SK-N-SH treated with all-trans-retinoic acid at 6 μM for 48 hours (cell line): ENCODE results near the gene NDUFA8.

Experiments
- ATAC-seq: fragments of 200-7000 bp; cut with Tn5 transposase; 3 replicates; pipeline ENCODE4 v1.9.1; 2020; ENCODE audit warnings: mild to moderate bottlenecking, moderate library complexity
- ARNTL ChIP-seq: fragments of 450-650 bp; formaldehyde crosslinking; IDR thresholded peaks from 2 replicates; pipeline ENCODE4 v1.5.0; 2020; ENCODE audit warnings: low read depth, mild to moderate bottlenecking, moderate library complexity, borderline replicate concordance
- BACH2 ChIP-seq: fragments of 250-450 bp; sonication (Bioruptor Pico); IDR thresholded peaks from 2 replicates; pipeline ENCODE4 v1.9.0; 2021; ENCODE audit warnings: mild to moderate bottlenecking, borderline replicate concordance
- CREB5 ChIP-seq: fragments of 250-450 bp; sonication (Bioruptor Pico); IDR thresholded peaks from 2 replicates; pipeline ENCODE4 v1.5.1; 2020; ENCODE audit warnings: low read depth, mild to moderate bottlenecking, moderate library complexity
- CSRNP3 ChIP-seq: fragments of 250-450 bp; sonication (Bioruptor Pico); IDR thresholded peaks from 2 replicates; pipeline ENCODE4 v1.5.1; 2021; ENCODE audit warnings: mild to moderate bottlenecking, moderate library complexity
- ESRRG ChIP-seq: fragments of 250-450 bp; sonication (Bioruptor Pico); IDR thresholded peaks from 2 replicates; pipeline ENCODE4 v1.6.1; 2021; ENCODE audit warnings: mild to moderate bottlenecking
- GLIS3 ChIP-seq: fragments of 250-450 bp; sonication (Bioruptor Pico); IDR thresholded peaks from 2 replicates; pipeline ENCODE4 v1.5.0; 2020; ENCODE audit warnings: mild to moderate bottlenecking, moderate library complexity
- ISL1 ChIP-seq: fragments of 250-450 bp; sonication (Bioruptor Pico); IDR thresholded peaks from 2 replicates; pipeline ENCODE4 v2.1.2; 2022; ENCODE audit warnings: mild to moderate bottlenecking, moderate library complexity
- OSR1 ChIP-seq: fragments of 250-450 bp; sonication (Bioruptor Pico); IDR thresholded peaks from 2 replicates; pipeline ENCODE4 v1.8.0; 2022; ENCODE audit warnings: moderate library complexity, mild to moderate bottlenecking, inconsistent platforms
- POU6F1 ChIP-seq: fragments of 250-450 bp; sonication (Bioruptor Pico); IDR thresholded peaks from 2 replicates; pipeline ENCODE4 v1.8.0; 2021; ENCODE audit warnings: low read depth, mild to moderate bottlenecking, moderate library complexity, borderline replicate concordance
- PPARA ChIP-seq: fragments of 250-450 bp; sonication (Bioruptor Pico); IDR thresholded peaks from 2 replicates; pipeline ENCODE4 v1.5.0; 2020; ENCODE audit warnings: mild to moderate bottlenecking, borderline replicate concordance
- RARB ChIP-seq: fragments of 250-450 bp; sonication (Bioruptor Pico); IDR thresholded peaks from 2 replicates; pipeline ENCODE4 v1.8.0; 2021; ENCODE audit warnings: mild to moderate bottlenecking, moderate library complexity
- SNAI2 ChIP-seq: fragments of 250-450 bp; sonication (Bioruptor Pico); IDR thresholded peaks from 2 replicates; pipeline ENCODE4 v1.5.0; 2020; ENCODE audit warnings: mild to moderate bottlenecking, moderate library complexity
- TOX ChIP-seq: fragments of 250-450 bp; sonication (Bioruptor Pico); IDR thresholded peaks from 2 replicates; pipeline ENCODE4 v1.8.0; 2021; ENCODE audit warnings: mild to moderate bottlenecking, moderate library complexity, borderline replicate concordance
- TSHZ2 ChIP-seq: fragments of 250-450 bp; sonication (Bioruptor Pico); IDR thresholded peaks from 2 replicates; pipeline ENCODE4 v1.5.0; 2020; ENCODE audit warnings: mild to moderate bottlenecking, moderate library complexity
- ZC3H10 ChIP-seq: fragments of 250-450 bp; sonication (Bioruptor Pico); IDR thresholded peaks from 2 replicates; pipeline ENCODE4 v1.5.1; 2021; ENCODE audit warnings: mild to moderate bottlenecking, moderate library complexity
- ZFP3 ChIP-seq: fragments of 250-450 bp; sonication (Bioruptor Pico); IDR thresholded peaks from 2 replicates; pipeline ENCODE4 v1.5.0; 2020; ENCODE audit warnings: mild to moderate bottlenecking, moderate library complexity
- ZFP30 ChIP-seq: fragments of 450-650 bp; formaldehyde crosslinking; IDR thresholded peaks from 2 replicates; pipeline ENCODE4 v1.5.0; 2022; ENCODE audit warnings: mild to moderate bottlenecking, moderate library complexity
- ZNF565 ChIP-seq: fragments of 450-650 bp; formaldehyde crosslinking; conservative IDR thresholded peaks from 2 replicates; pipeline ENCODE4 v1.5.0; 2020; ENCODE audit warnings: low read depth, mild to moderate bottlenecking, moderate library complexity
- ZNF8 ChIP-seq: fragments of 450-650 bp; formaldehyde crosslinking; IDR thresholded peaks from 2 replicates; pipeline ENCODE4 v1.5.0; 2020; ENCODE audit warnings: mild to moderate bottlenecking, moderate library complexity

NDUFA8 gene

GRCh38 chr9:122186301-122186700, 26.7 kb upstream of the NDUFA8 start:
- TF ChIP-seq ARNTL (CRISPR knock-in tag) (no peak), ZNF8 (no peak), ISL1 (CRISPR knock-in tag) (no peak), TSHZ2 (no peak), ZC3H10 (CRISPR knock-in tag) (no peak), POU6F1 (CRISPR knock-in tag) (no peak), PPARA (CRISPR knock-in tag) (no peak), ESRRG (CRISPR knock-in tag) (no peak), CSRNP3 (no peak), ZNF565 (CRISPR knock-in tag) (no peak), RARB (CRISPR knock-in tag) (no peak), SNAI2 (CRISPR knock-in tag) (no peak), ZFP30 (no peak), ZFP3 (no peak)
- ATAC-seq = peak; percentile 41; the same call in 2 of the 3 replicates

- no peak for ATAC-seq
- TF ChIP-seq POU6F1 (CRISPR knock-in tag) (no peak), GLIS3 (CRISPR knock-in tag) (no peak), ARNTL (CRISPR knock-in tag) (no peak), OSR1 (no peak), BACH2 (CRISPR knock-in tag) (no peak), ZNF8 (no peak), TSHZ2 (no peak), TOX (CRISPR knock-in tag) (no peak), ZFP3 (no peak), CREB5 (CRISPR knock-in tag) (no peak), RARB (CRISPR knock-in tag) (no peak), PPARA (CRISPR knock-in tag) (no peak), ZNF565 (CRISPR knock-in tag) (no peak), ZFP30 (no peak)
Observed at GRCh38 chr9:122184551-122184950, 25.0 kb upstream of the NDUFA8 start.
